Endodermal cell (in vitro differentiated cells): Measurements from ENCODE around the gene BEST1. TPM values are rescaled to one million over a fixed set of nuclear protein-coding genes. Genes with fewer than 3 reads are reported as not detected.

Experiments used
- DNase-seq: peaks from one replicate; pipeline ENCODE4 v3.0.0-alpha.2; 2017
- H3K27ac ChIP-seq: 2 replicates; pipeline ENCODE4 v1.5.1; 2013; ENCODE audit warnings: mild to moderate bottlenecking, low read depth, low read length, moderate library complexity
- H3K27me3 ChIP-seq: 2 replicates; pipeline ENCODE4 v1.6.1; 2013; ENCODE audit warnings: mild to moderate bottlenecking, low read length, moderate library complexity; ENCODE audit not compliant: insufficient read depth, control insufficient read depth, poor library complexity, severe bottlenecking
- H3K36me3 ChIP-seq: 2 replicates; pipeline ENCODE4 v1.7.0; 2013; ENCODE audit warnings: mild to moderate bottlenecking, low read length, moderate library complexity; ENCODE audit not compliant: control insufficient read depth, insufficient read depth
- H3K4me1 ChIP-seq: one replicate; pipeline ENCODE4 v1.7.0; 2013; ENCODE audit warnings: low read length; ENCODE audit not compliant: control insufficient read depth, insufficient read depth
- H3K4me3 ChIP-seq: 2 replicates; pipeline ENCODE4 v1.5.1; 2013; ENCODE audit warnings: mild to moderate bottlenecking, low read length, moderate library complexity
- H3K9ac ChIP-seq: 2 replicates; pipeline ENCODE4 v1.6.1; 2013; ENCODE audit warnings: mild to moderate bottlenecking, low read length, moderate library complexity; ENCODE audit not compliant: poor library complexity, severe bottlenecking; ENCODE audit errors: extremely low read depth
- H3K9me3 ChIP-seq: 2 replicates; pipeline ENCODE4 v1.6.1; 2013; ENCODE audit warnings: mild to moderate bottlenecking, low read length, moderate library complexity; ENCODE audit not compliant: control insufficient read depth
- H3K27ac Mint-ChIP-seq: 2 replicates; pipeline ENCODE4 v1.8.0; 2020; ENCODE audit warnings: mixed read lengths
- H3K27me3 Mint-ChIP-seq: 2 replicates; pipeline ENCODE4 v1.8.0; 2021; ENCODE audit warnings: mild to moderate bottlenecking, mixed read lengths; ENCODE audit not compliant: insufficient read depth
- H3K36me3 Mint-ChIP-seq: 2 replicates; pipeline ENCODE4 v1.8.0; 2020; ENCODE audit warnings: low read depth, mixed read lengths
- H3K4me1 Mint-ChIP-seq: 2 replicates; pipeline ENCODE4 v1.8.0; 2020; ENCODE audit warnings: mixed read lengths
- H3K4me3 Mint-ChIP-seq: 2 replicates; pipeline ENCODE4 v1.8.0; 2020; ENCODE audit warnings: mild to moderate bottlenecking, moderate library complexity, mixed read lengths
- H3K9me3 Mint-ChIP-seq: 2 replicates; pipeline ENCODE4 v1.8.0; 2020; ENCODE audit warnings: mild to moderate bottlenecking, mixed read lengths
- CTCF ChIP-seq: fragments of 200-600 bp; sonication (generic); conservative IDR thresholded peaks from 2 replicates; pipeline ENCODE4 v1.5.0; 2021; ENCODE audit warnings: antibody characterized with exemption, mild to moderate bottlenecking
- WGBS, 2 experiments: methylation state at CpG; one replicate each; pipeline versions ENCODE4 v1.1.5 to v1.1.7; 2013; ENCODE audit warnings: missing lambda C conversion rate in 2 of 2, mixed read lengths in 1 of 2; ENCODE audit not compliant: insufficient coverage in 1 of 2, insufficient read length in 1 of 2; 5-methylcytosine and 5-hydroxymethylcytosine counted together
- total RNA-seq, 2 donors: library from RNA; stranded (reverse); fragmentation: NEBNext Ultra II Directional in 1 of 2; extraction: Animal tissue kit (Norgen Biotek cat#: 25700) in 1 of 2; gene quantifications; 2 replicates in 1 of 2; 3 replicates in 1 of 2; pipeline ENCODE4 v1.2.1, GENCODE V29; 2021

The BEST1 gene
- total RNA-seq, 2 donors from 2014 or later = 0.26 to 0.40 TPM

- peak; percentile 46 for DNase-seq
- WGBS, 2 experiments = 90 to 91% methylated on average over 10 to 11 of the region's 11 CpGs
- peaks cover 45% of the 10 kb centered on the region for H3K4me1 Mint-ChIP-seq
- TF ChIP-seq CTCF = no peak
- Histone ChIP-seq H3K4me3 (no peak overlapping the region), H3K9me3 (no peaks in the 10 kb centered on the region), H3K4me1 (peaks cover 18% of the 10 kb centered on the region), H3K27me3 (no peaks in the 10 kb centered on the region), H3K36me3 (no peaks in the 10 kb centered on the region), H3K9ac (no peak overlapping the region), H3K27ac (peak overlapping the region; percentile 49)
- peak overlapping the region; percentile 82 for H3K27ac Mint-ChIP-seq
- no peaks in the 10 kb centered on the region for H3K36me3 Mint-ChIP-seq
- no peaks in the 10 kb centered on the region for H3K9me3 Mint-ChIP-seq
- peaks cover 1% of the 10 kb centered on the region for H3K27me3 Mint-ChIP-seq
- H3K4me3 Mint-ChIP-seq = no peak overlapping the region
Measured at GRCh38 chr11:61972672-61973475, 22.7 kb downstream of the BEST1 start.

GRCh38 chr11:61973476-61974162 is 23.5 kb downstream of the BEST1 start:
- H3K27me3 Mint-ChIP-seq = peaks cover 3% of the 10 kb centered on the region
- H3K4me1 Mint-ChIP-seq = peaks cover 42% of the 10 kb centered on the region

More at GRCh38 chr11:61973476-61974162, 23.5 kb downstream of the BEST1 start:
- no peaks in the 10 kb centered on the region for H3K36me3 ChIP-seq
- Mint-ChIP-seq H3K36me3 (no peaks in the 10 kb centered on the region), H3K27ac (peak overlapping the region; percentile 82), H3K9me3 (no peaks in the 10 kb centered on the region), H3K4me3 (no peak overlapping the region)
- no peaks in the 10 kb centered on the region for H3K27me3 ChIP-seq
- DNase-seq = peak; percentile 61
- TF ChIP-seq CTCF = no peak
- no peak overlapping the region for H3K4me3 ChIP-seq
- H3K9ac ChIP-seq = no peak overlapping the region
- no peaks in the 10 kb centered on the region for H3K9me3 ChIP-seq
- H3K27ac ChIP-seq = no peak overlapping the region
- 85 to 89% methylated on average over 5 to 10 of the region's 10 CpGs for WGBS, 2 experiments
- H3K4me1 ChIP-seq = peaks cover 15% of the 10 kb centered on the region
